Gastroesophageal sphincter (tissue), 4 donors: ENCODE measurements around the gene DCLK2. TPM values are rescaled to one million over a fixed set of nuclear protein-coding genes. Genes with fewer than 3 reads are reported as not detected.

Experiments used
- ATAC-seq: fragments of 150-250 bp; one replicate; pipeline ENCODE4 v1.9.1; 2016; ENCODE audit warnings: mild to moderate bottlenecking, moderate library complexity
- H3K27ac ChIP-seq, 4 donors: fragments of 200-600 bp; sonication (generic) in 3 of 4; 1 replicate in 3 of 4; 2 replicates in 1 of 4; pipeline ENCODE4 v1.5.1; 2016 to 2019
- H3K27me3 ChIP-seq: fragments of 200-600 bp; sonication (generic); one replicate; pipeline ENCODE4 v1.5.1; 2019
- H3K36me3 ChIP-seq, 2 donors: fragments of 200-600 bp; sonication (generic); one replicate each; pipeline ENCODE4 v1.5.1; 2019; ENCODE audit warnings: control low read depth in 1 of 2
- H3K4me1 ChIP-seq, 3 donors: fragments of 200-600 bp; sonication (generic); 1 replicate in 2 of 3; 2 replicates in 1 of 3; pipeline ENCODE4 v1.5.1; 2016 to 2019; ENCODE audit warnings: control low read depth in 2 of 3
- H3K4me3 ChIP-seq, 2 donors: fragments of 200-600 bp; sonication (generic); one replicate each; pipeline ENCODE4 v1.5.1; 2019; ENCODE audit warnings: mild to moderate bottlenecking in 1 of 2, moderate library complexity in 1 of 2
- H3K9me3 ChIP-seq, 3 donors: fragments of 200-600 bp; sonication (generic); one replicate each; pipeline ENCODE4 v1.5.1; 2017 to 2019; ENCODE audit warnings: control low read depth in 2 of 3
- CTCF ChIP-seq, 4 experiments: fragments of 200-600 bp in 2 of 4; fragments of 450-650 bp in 2 of 4; sonication (generic) in 1 of 4; IDR thresholded peaks; one replicate each; pipeline ENCODE4 v1.5.1; 2017 to 2019; ENCODE audit warnings: antibody characterized with exemption in 4 of 4, mild to moderate bottlenecking in 2 of 4, moderate library complexity in 2 of 4
- EP300 ChIP-seq: sonication (generic); formaldehyde crosslinking; IDR thresholded peaks from one replicate; pipeline ENCODE4 v1.6.1; 2017; ENCODE audit warnings: antibody characterized with exemption, mild to moderate bottlenecking
- POLR2A ChIP-seq, 2 donors: fragments of 450-650 bp; IDR thresholded peaks; one replicate each; pipeline ENCODE4 v1.6.1; 2017; ENCODE audit warnings: antibody characterized with exemption in 2 of 2, mild to moderate bottlenecking in 2 of 2, moderate library complexity in 1 of 2
- POLR2AphosphoS5 ChIP-seq: sonication (generic); formaldehyde crosslinking; IDR thresholded peaks from one replicate; pipeline ENCODE4 v1.6.1; 2017; ENCODE audit warnings: antibody characterized with exemption
- WGBS, 2 donors: methylation state at CpG; one replicate each; pipeline ENCODE4 v1.1.5; 2018; ENCODE audit warnings: low coverage in 1 of 2; 5-methylcytosine and 5-hydroxymethylcytosine counted together
- total RNA-seq, 4 donors: library from RNA; depleted of rRNA; stranded (reverse); fragments of >200 nt; gene quantifications; one replicate each; pipeline ENCODE4 v1.1.0, GENCODE V29; 2016

DCLK2 gene
- total RNA-seq, 4 donors from 2014 or later = 17.1 to 33.0 (median 19.7) TPM

- no peak for ATAC-seq
- WGBS, 2 donors = 71 to 82% methylated on average over 1 of the region's 1 CpG
Observed at GRCh38 chr4:150108691-150109090, 30.4 kb downstream of the DCLK2 start.

DNA sequence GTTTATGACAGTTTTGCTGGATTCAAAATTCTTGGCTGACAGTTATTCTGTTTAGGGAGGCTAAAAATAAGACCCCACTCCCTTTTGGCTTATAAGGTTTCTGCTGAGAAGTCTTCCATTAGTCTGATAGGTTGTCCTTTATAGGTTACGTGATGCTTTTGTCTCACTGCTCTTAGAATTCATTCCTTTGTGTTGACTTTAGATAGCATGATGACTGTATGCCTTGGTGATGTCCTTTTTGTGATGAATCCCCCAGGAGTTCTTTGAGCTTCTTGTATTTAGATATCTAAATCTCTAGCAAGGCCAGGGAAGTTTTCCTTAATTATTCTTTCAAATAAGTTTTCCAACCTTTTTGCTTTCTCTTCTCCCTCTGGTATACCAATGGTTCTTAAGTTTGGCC lies 36.4 kb downstream of the DCLK2 start:
- peaks cover 0 to 14% (median 0%) of the 10 kb centered on the region in 3 donors for H3K9me3 ChIP-seq
- 100% methylated on average over 1 of the region's 1 CpG; no CpG with 5 or more reads in 1 of the 2 donors for WGBS, 2 donors

More at GRCh38 chr4:150108691-150109090, 30.4 kb downstream of the DCLK2 start:
- Histone ChIP-seq H3K4me1 (peaks cover 0 to 14% (median 0%) of the 10 kb centered on the region in 3 donors), H3K4me3 (no peak overlapping the region), H3K27ac (no peak overlapping the region), H3K9me3 (peaks cover 0 to 5% (median 0%) of the 10 kb centered on the region in 3 donors), H3K36me3 (no peaks in the 10 kb centered on the region), H3K27me3 (no peaks in the 10 kb centered on the region)
- TF ChIP-seq POLR2AphosphoS5 (no peak), EP300 (no peak), CTCF (IDR thresholded peaks at IDR 0.05) (no peak), POLR2A (IDR thresholded peaks at IDR 0.05) (no peak)

GRCh38 chr4:150115851-150116250 lies 37.6 kb downstream of the DCLK2 start:
- no peak for ATAC-seq
- no peak for TF ChIP-seq EP300
- no peak for TF ChIP-seq POLR2A (IDR thresholded peaks at IDR 0.05)
- Histone ChIP-seq H3K4me1 (peaks cover 0 to 31% (median 5%) of the 10 kb centered on the region in 3 donors), H3K36me3 (no peaks in the 10 kb centered on the region), H3K9me3 (peaks cover 0 to 14% (median 0%) of the 10 kb centered on the region in 3 donors), H3K27me3 (no peaks in the 10 kb centered on the region), H3K4me3 (no peak overlapping the region), H3K27ac (no peak overlapping the region)
- WGBS, 2 donors = no CpG with 5 or more reads among the region's 2 CpGs

More for the DNA sequence above, 36.4 kb downstream of the DCLK2 start:
- H3K4me1 ChIP-seq = peaks cover 0 to 24% (median 5%) of the 10 kb centered on the region in 3 donors
- no peak for TF ChIP-seq CTCF (IDR thresholded peaks at IDR 0.05)
- TF ChIP-seq POLR2AphosphoS5 = no peak
- no peak for TF ChIP-seq EP300
- H3K27ac ChIP-seq = no peak overlapping the region
- H3K27me3 ChIP-seq = no peaks in the 10 kb centered on the region
- ATAC-seq = no peak
- no peak overlapping the region for H3K4me3 ChIP-seq
- H3K36me3 ChIP-seq = no peaks in the 10 kb centered on the region

DNA sequence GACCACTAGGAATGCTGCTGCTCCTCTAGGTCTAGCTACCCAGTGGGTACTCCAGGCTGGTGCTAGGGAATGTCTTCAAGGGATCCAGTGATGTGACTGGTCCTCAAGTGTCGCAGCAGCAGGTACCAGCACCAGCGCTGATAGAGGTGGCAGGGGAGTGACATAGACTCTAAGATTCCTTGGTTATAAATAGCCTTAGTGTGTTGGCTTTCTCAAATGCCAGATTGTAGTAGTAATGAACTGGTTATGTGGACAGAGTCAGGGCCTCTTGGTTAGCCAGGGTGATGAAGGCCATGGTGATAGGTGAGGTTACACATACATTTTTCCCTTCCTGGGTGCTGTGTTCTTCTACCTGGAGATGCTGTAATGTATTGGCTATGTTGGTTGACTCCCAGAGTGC lies 38.3 kb downstream of the DCLK2 start:
- no peaks in the 10 kb centered on the region for H3K27me3 ChIP-seq
- no peak for ATAC-seq
- no peaks in the 10 kb centered on the region for H3K36me3 ChIP-seq
- H3K9me3 ChIP-seq = peaks cover 0 to 14% (median 0%) of the 10 kb centered on the region in 3 donors
- WGBS, 2 donors = 94% methylated on average over 2 of the region's 2 CpGs; no CpG with 5 or more reads in 1 of the 2 donors
- H3K4me1 ChIP-seq = peaks cover 0 to 31% (median 5%) of the 10 kb centered on the region in 3 donors
- TF ChIP-seq POLR2A (IDR thresholded peaks at IDR 0.05) (no peak), POLR2AphosphoS5 (no peak), EP300 (no peak), CTCF (IDR thresholded peaks at IDR 0.05) (no peak)
- no peak overlapping the region for H3K4me3 ChIP-seq
- H3K27ac ChIP-seq = no peak overlapping the region

- no peak for TF ChIP-seq EP300
- TF ChIP-seq POLR2AphosphoS5 = no peak
- TF ChIP-seq POLR2A (IDR thresholded peaks at IDR 0.05) = no peak
- TF ChIP-seq CTCF (IDR thresholded peaks at IDR 0.05) = no peak
- no peak for ATAC-seq
- Histone ChIP-seq H3K27ac (no peak overlapping the region), H3K4me3 (no peak overlapping the region), H3K4me1 (peaks cover 0 to 31% (median 5%) of the 10 kb centered on the region in 3 donors), H3K9me3 (peaks cover 0 to 17% (median 0%) of the 10 kb centered on the region in 3 donors), H3K36me3 (no peaks in the 10 kb centered on the region), H3K27me3 (no peaks in the 10 kb centered on the region)
- WGBS, 2 donors = no CpG with 5 or more reads among the region's 3 CpGs
Observed at GRCh38 chr4:150117094-150117493, 38.8 kb downstream of the DCLK2 start.
